Memory B cell (primary cell): ENCODE results near the gene SCML2.
"Not testable (repeated sequence)": the region's sequence is repeated elsewhere in the genome, so short reads cannot be mapped to it uniquely, and the experiment has no call there.

Experiments
- ATAC-seq: fragments of 150-1000 bp; cut with Tn5 transposase; 2 replicates; pipeline ENCODE4 v1.10.0; 2021; ENCODE audit warnings: low read depth, mild to moderate bottlenecking, moderate library complexity
- DNase-seq, 2 donors: peaks; one replicate each; pipeline ENCODE4 v3.0.0; 2022; ENCODE audit warnings: low spot score in 2 of 2
- H3K27ac Mint-ChIP-seq: one replicate; pipeline ENCODE4 v1.8.0; 2022; ENCODE audit warnings: mild to moderate bottlenecking, moderate library complexity, mixed read lengths
- H3K27me3 Mint-ChIP-seq: one replicate; pipeline ENCODE4 v1.8.0; 2022; ENCODE audit warnings: mixed read lengths
- H3K36me3 Mint-ChIP-seq: one replicate; pipeline ENCODE4 v1.8.0; 2022; ENCODE audit warnings: mild to moderate bottlenecking, mixed read lengths
- H3K4me1 Mint-ChIP-seq: one replicate; pipeline ENCODE4 v1.8.0; 2022; ENCODE audit warnings: mixed read lengths
- H3K4me3 Mint-ChIP-seq: one replicate; pipeline ENCODE4 v1.8.0; 2022; ENCODE audit warnings: mild to moderate bottlenecking, moderate library complexity, mixed read lengths
- H3K9me3 Mint-ChIP-seq: one replicate; pipeline ENCODE4 v1.8.0; 2022; ENCODE audit warnings: mixed read lengths

Gene SCML2

DNA sequence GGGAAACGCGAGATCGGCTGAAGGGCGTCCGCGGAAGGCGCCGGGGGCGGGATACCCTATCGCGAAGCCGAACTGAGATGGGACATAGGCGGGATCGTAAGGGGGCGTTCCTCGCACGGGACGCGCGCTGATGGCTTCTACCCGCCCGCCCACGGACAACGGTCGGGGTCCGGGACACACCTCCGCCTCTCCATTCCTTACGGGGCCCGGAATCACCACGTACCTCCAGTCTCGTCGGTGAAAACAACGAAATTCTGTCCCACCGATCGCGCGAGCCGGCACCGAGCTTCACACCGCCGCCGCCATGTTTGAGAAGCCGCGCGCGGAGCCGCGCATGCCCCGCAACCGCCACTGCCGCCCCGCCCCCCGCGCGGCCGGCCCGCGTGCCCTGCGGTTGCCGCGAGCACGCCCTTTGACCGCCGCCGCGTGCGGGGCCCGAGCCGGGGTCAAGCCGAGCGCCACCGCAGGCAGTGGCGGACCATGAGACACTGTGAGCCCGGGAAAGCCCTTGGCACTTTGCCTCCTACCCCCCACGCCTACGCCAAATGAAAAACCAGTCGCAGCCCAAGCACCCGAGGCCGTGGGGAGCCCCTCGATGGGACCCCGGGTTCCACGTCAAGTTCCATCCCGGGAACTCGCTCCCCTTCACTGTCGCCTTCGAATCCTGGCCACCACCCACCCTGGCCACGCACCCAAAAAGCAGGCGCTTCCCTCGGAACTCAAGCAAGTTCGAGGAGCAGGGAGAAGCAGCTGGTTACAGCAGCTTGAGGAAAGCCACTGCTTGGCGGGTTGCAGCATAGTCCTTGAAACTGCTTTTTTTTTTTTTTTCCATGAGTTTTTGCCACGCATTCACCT lies at the start of gene SCML2:
TSS of gene SCML2 (minus strand) at position 320 of the 855 bp plus-strand sequence. CDS start 20,617 bp downstream, outside the sequence.
- ATAC-seq (peak; percentile 70), DNase-seq (peak; percentile 2 to 26)
- Mint-ChIP-seq H3K9me3 (no peaks in the 10 kb centered on the region), H3K27me3 (no peaks in the 10 kb centered on the region), H3K36me3 (no peaks in the 10 kb centered on the region), H3K27ac (no peak within 1 kb of the TSS), H3K4me1 (no peaks in the 10 kb centered on the region), H3K4me3 (peak within 1 kb of the TSS; percentile 82)

DNA sequence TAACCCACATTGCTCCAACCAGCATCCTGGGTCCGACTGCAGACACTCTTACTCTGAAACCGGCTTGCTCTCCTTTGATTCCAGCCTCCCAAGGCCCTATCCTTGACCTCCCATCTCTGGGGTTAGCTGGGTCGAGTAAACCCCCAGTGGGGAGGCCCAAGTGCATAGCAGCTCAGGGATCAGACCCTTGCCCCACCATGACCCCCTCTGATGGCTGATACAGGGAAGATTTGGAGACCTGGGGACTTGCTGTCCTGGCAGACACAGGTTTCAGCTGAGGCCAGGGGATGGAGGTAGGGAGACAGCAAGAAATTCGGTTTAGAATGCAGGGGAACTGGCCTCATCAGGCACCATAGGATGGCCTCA lies 47.3 kb upstream of the SCML2 start:
- no peak for DNase-seq
- no peaks in the 10 kb centered on the region for H3K36me3 Mint-ChIP-seq
- ATAC-seq: no peak
- no peaks in the 10 kb centered on the region for H3K9me3 Mint-ChIP-seq
- no peaks in the 10 kb centered on the region for H3K4me1 Mint-ChIP-seq
- no peak overlapping the region for H3K4me3 Mint-ChIP-seq
- no peak overlapping the region for H3K27ac Mint-ChIP-seq
- H3K27me3 Mint-ChIP-seq: no peaks in the 10 kb centered on the region

DNA sequence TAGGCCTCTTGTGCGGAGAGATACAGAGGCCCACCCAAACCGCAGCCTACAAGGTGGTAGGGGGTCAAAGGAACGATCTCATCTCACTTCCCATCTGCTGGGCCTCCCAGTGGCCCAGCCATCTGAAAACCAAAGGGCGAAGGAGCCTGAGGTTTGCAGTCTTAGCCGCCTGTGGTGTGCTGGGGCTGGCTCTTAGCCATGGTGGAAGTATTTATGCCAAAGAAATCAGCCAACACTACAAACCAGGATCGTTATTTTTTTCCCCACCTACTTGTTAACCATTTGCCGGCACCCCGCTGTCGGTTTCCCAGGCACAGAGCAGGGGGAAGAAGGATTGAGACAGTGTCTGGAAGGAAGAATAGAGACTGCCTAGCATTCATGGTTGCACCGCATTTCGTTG lies 40.0 kb upstream of the SCML2 start:
- H3K4me3 Mint-ChIP-seq: no peak overlapping the region
- H3K27ac Mint-ChIP-seq: no peak overlapping the region
- ATAC-seq: no peak
- H3K4me1 Mint-ChIP-seq: no peaks in the 10 kb centered on the region
- DNase-seq: no peak
- H3K9me3 Mint-ChIP-seq: no peaks in the 10 kb centered on the region
- H3K27me3 Mint-ChIP-seq: no peaks in the 10 kb centered on the region
- no peaks in the 10 kb centered on the region for H3K36me3 Mint-ChIP-seq

DNA sequence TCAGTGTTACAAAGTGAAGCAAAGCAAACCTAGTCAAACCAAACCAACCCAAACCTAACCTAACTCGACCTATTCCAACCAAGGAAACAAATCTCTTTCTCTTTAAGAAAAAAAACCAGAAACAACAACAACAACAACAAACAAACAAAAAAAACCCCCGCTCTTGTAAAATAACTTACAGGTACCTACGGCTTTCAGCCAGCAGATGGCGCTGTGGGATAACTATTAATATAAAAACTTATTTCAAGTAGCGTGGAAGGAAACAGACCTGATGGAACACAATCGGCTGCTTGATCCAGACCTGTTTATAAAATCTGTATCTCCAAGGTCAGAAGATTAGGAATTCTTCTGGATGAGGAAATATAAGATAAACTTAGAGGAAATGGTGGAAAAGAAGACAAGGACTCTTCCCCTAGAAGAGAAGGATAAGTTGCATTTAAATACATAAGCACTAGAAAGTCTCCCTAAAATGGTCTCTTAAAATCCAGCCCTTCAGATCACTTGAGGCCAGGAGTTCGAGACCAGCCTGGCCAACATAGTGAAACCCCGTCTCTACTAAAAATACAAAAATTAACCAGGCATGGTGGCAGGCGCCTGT lies 36.6 kb upstream of the SCML2 start:
- ATAC-seq (peak; percentile 48), DNase-seq (peak; percentile 47 to 59)
- Mint-ChIP-seq H3K4me3 (no peak overlapping the region), H3K36me3 (no peaks in the 10 kb centered on the region), H3K9me3 (no peaks in the 10 kb centered on the region), H3K4me1 (no peaks in the 10 kb centered on the region), H3K27me3 (no peaks in the 10 kb centered on the region), H3K27ac (no peak overlapping the region)

DNA sequence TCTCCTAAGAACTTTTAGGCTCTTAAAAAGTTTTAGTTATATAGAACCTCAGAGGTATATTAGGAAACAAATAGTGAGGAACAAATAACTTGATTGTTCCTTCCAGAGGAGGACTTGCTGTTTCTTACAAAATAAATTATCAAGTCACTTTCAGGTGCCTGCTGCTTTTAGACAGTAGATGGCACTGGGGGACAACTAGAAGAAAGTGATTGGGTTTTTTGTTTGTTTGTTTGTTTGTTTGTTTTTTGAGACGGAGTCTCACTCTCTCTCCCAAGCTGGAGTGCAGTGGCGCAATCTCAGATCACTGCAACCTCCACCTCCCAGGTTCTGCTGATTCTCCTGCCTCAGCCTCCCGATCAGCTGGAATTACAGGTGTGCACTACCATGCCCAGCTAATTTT lies 35.5 kb upstream of the SCML2 start:
- ATAC-seq: no peak
- Mint-ChIP-seq H3K36me3 (no peaks in the 10 kb centered on the region), H3K4me3 (no peak overlapping the region), H3K27ac (no peak overlapping the region), H3K27me3 (no peaks in the 10 kb centered on the region), H3K4me1 (no peaks in the 10 kb centered on the region), H3K9me3 (no peaks in the 10 kb centered on the region)
- no peak for DNase-seq

DNA sequence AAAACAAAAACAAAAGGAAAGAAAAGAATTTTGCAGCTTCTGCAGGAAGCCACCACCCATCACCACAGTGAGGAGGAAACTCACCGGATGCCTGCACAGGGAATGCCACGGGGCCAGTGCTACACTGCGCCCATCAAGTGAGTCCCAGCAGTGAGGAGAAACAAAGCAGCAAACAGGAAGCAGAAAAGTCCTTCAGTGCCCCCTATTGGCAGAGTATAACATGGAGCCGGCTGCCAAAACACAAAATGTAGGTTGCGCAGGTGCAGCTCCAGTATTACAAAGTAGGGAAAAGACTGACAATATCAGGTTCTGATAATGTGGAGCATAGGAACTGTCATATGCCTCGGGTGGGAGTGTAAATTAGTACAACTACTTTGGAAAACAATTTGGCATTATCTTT lies 23.3 kb upstream of the SCML2 start:
- Mint-ChIP-seq H3K9me3 (no peaks in the 10 kb centered on the region), H3K36me3 (no peaks in the 10 kb centered on the region), H3K27me3 (peaks cover 10% of the 10 kb centered on the region), H3K4me3 (no peak overlapping the region), H3K4me1 (peaks cover 7% of the 10 kb centered on the region), H3K27ac (no peak overlapping the region)
- DNase-seq: peak in 1 of 2 donors; percentile 1
- peak; percentile 44 for ATAC-seq

DNA sequence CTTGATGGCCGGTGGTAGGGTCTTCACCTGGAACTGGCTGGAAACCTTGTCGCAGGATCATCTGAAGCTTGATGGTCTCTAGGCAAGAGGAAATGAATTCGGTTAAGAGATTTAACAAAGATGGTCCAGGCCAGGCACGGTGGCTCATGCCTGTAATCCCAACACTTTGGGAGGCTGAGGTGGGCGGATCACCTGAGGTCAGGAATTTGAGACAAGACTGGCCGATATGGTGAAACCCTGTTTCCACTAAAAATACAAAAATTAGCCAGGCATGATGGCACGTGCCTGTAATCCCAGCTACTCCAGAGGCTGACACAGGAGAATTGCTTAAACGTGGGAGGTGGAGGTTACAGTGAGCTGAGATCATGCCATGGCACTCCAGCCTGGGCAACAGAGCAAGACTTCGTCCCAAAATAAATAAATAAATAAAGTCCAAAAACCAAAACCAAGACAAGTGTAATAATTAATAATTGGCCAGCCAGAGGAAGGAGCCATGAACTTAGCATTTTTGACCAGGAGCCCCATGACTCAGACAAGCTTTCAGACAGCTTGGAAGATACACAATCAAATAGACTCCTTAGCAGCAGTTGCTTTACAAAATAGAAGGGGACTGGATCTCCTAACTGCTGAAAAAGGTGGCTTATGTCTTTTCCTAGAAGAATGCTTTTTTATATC lies 20.8 kb upstream of the SCML2 start:
- not testable (repeated sequence) for H3K36me3 Mint-ChIP-seq, H3K27me3 Mint-ChIP-seq, H3K27ac Mint-ChIP-seq, H3K9me3 Mint-ChIP-seq, DNase-seq, ATAC-seq, H3K4me3 Mint-ChIP-seq, H3K4me1 Mint-ChIP-seq

DNA sequence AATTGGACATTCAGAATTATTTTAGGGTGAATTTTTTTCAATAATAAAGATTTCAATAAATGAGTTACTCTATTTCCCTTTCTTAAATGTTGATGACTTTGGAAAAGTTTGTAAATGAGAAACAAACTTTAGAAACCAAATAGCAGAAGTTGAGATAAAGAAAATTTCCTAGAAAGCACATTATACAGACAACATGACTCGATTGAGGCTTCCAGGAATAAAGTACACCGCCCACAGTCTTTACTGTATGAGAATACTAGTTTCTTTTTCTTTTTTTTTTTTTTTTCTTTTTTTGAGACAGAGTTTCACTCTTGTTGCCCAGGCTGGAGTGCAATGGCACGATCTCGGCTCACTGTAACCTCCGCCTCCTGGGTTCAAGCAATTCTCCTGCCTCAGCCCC lies 14.6 kb upstream of the SCML2 start:
- ATAC-seq, H3K27ac Mint-ChIP-seq: not testable (repeated sequence)

DNA sequence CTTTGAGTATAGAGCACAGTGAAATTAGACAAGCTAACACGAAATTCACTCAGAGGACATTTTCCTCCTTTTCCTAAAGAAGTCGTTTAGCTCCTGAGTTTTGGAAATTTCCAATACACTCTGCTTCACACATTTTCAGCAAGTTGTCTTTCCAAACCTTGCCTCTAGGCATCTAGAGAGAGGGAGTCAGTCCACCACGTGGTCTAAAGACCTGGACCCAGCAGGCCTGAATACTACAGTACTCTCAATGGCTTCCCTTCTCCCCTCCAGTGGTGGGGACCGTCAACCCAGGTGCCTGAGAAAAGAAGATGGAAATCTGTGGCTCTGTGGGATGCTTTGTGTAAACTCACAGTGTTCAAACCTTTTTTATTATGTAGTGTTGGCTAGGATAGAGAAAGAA lies 13.9 kb upstream of the SCML2 start:
- H3K36me3 Mint-ChIP-seq: peaks cover 2% of the 10 kb centered on the region

More for the DNA sequence above, 14.6 kb upstream of the SCML2 start:
- not testable (repeated sequence) for H3K4me3 Mint-ChIP-seq, H3K9me3 Mint-ChIP-seq, H3K36me3 Mint-ChIP-seq, H3K4me1 Mint-ChIP-seq, DNase-seq, H3K27me3 Mint-ChIP-seq

DNA sequence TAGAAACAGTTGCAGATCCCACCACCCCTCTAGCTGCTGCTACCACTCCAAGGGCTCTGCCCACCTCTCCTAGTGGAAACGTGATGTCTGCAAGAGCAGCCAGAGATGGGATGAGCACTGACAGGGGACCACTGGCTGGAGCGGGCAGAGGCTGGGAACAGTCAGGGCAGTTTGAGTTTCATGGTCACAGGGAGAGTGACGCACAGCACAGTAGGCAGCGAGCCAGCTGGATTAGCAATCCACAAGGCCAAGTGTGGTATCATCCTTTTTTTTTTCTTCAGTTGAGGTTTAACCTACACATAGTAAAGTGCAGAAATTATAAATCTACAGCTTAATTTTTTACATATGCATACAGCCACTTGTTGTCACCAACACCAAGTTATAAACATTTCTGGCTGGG lies 6.4 kb upstream of the SCML2 start:
- H3K9me3 Mint-ChIP-seq: no peaks in the 10 kb centered on the region
- ATAC-seq (no peak), DNase-seq (no peak)
- no peak overlapping the region for H3K27ac Mint-ChIP-seq
- no peak overlapping the region for H3K4me3 Mint-ChIP-seq
- H3K4me1 Mint-ChIP-seq: no peaks in the 10 kb centered on the region
- peaks cover 3% of the 10 kb centered on the region for H3K27me3 Mint-ChIP-seq
- H3K36me3 Mint-ChIP-seq: peaks cover 2% of the 10 kb centered on the region

More for the DNA sequence above, 13.9 kb upstream of the SCML2 start:
- Mint-ChIP-seq H3K4me1 (peaks cover 4% of the 10 kb centered on the region), H3K9me3 (no peaks in the 10 kb centered on the region), H3K4me3 (no peak overlapping the region), H3K27ac (no peak overlapping the region), H3K27me3 (peaks cover 9% of the 10 kb centered on the region)
- ATAC-seq: no peak
- DNase-seq: no peak

DNA sequence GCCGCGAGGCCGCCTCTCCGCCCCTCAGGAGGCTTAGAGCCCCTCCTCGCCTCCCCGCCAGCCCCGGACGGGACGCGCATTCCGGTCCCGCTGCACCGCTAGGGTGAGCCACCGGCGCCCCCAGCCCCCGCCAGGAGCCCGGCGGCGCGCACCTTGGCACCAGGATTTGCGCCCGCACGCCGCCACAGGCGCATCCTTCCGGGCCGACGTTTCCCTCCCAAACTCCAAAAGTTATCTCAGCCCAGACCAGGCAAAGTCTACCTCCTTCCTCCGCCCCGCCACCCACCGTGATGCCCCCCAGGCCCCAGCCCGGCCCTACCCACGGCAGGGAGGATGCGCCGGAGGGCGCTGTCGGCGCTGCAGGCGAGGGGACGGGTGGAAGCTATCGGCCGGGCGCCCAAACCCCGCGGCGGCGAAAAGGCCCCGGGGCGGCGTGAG lies 538 bp downstream of the SCML2 start:
- Mint-ChIP-seq H3K4me1 (no peaks in the 10 kb centered on the region), H3K4me3 (peak overlapping the region; percentile 80), H3K9me3 (no peaks in the 10 kb centered on the region), H3K27ac (no peak overlapping the region), H3K36me3 (no peaks in the 10 kb centered on the region), H3K27me3 (no peaks in the 10 kb centered on the region)
- DNase-seq (peak in 1 of 2 donors; percentile 0), ATAC-seq (peak; percentile 67)

DNA sequence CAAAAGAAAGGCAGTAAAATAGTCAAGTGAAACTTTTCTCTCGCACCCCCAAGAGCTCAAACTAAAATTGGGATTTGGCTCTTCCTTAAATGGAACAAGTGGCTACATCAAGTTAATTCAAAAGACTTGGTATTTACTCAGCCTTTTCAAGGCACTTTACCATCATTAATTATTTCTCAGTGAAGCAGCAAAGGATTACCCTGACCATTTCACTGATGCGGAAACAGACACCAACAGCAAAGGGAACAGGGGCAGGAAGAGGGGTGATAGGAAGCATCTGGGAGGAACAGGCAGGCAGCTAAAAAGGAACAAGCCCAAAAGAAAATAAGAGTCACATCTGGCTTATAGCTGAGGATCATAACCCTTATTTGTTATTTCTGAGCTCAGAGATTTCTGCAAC lies 2.7 kb downstream of the SCML2 start:
- DNase-seq (no peak), ATAC-seq (no peak)
- Mint-ChIP-seq H3K9me3 (no peaks in the 10 kb centered on the region), H3K36me3 (no peaks in the 10 kb centered on the region), H3K4me3 (no peak overlapping the region), H3K4me1 (no peaks in the 10 kb centered on the region), H3K27me3 (no peaks in the 10 kb centered on the region), H3K27ac (no peak overlapping the region)

DNA sequence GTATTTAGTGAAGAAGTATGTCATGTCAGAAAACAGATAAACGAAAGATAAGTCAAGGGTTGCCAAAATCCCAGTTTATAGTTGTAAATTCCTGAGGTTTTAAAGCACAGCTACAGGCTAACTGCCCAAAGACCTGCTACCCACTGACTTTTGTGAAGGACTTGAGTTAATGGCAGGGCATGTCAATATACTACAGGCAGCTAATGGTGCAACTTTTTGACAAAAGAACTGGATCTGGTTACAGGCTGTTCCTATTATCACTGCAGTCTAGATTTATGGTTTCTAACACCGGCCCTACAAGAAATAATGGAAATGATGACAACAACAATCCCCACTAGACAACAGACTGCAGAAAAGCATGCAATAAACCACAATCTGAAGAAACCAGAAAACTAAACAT lies 6.4 kb downstream of the SCML2 start:
- no peak for ATAC-seq
- no peaks in the 10 kb centered on the region for H3K9me3 Mint-ChIP-seq
- H3K4me1 Mint-ChIP-seq: no peaks in the 10 kb centered on the region
- no peaks in the 10 kb centered on the region for H3K36me3 Mint-ChIP-seq
- no peak overlapping the region for H3K27ac Mint-ChIP-seq
- H3K4me3 Mint-ChIP-seq: no peak overlapping the region
- no peaks in the 10 kb centered on the region for H3K27me3 Mint-ChIP-seq
- no peak for DNase-seq

DNA sequence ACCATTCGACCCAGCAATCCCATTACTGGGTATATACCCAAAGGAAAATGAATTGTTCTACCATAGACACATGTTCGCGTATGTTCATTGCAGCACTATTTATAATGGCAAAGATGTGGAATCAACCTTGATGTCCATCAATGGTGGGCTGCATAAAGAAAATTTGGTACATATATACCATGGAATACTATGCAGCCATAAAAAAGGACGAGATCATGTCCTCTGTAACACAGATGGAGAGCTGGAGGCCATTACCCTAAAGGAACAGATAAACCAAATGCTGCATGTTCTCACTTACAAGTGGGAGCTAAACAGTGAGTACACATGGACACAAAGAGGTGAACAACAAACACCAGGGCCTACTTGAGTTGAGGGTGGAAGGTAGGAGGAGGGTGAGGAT lies 45.1 kb downstream of the SCML2 start:
- ATAC-seq: no peak
- no peaks in the 10 kb centered on the region for H3K9me3 Mint-ChIP-seq
- H3K27ac Mint-ChIP-seq: no peak overlapping the region
- no peaks in the 10 kb centered on the region for H3K4me1 Mint-ChIP-seq
- H3K36me3 Mint-ChIP-seq: peaks cover 14% of the 10 kb centered on the region
- no peaks in the 10 kb centered on the region for H3K27me3 Mint-ChIP-seq
- no peak for DNase-seq
- no peak overlapping the region for H3K4me3 Mint-ChIP-seq
